WTC11 (cell line): Measurements from ENCODE around the gene CELF1.

ENCODE experiments used
- CTCF ChIP-seq: fragments of 200-600 bp; IDR thresholded peaks from 2 replicates; pipeline ENCODE4 v1.8.0; 2022; ENCODE audit warnings: antibody characterized with exemption
- HMGA2 ChIP-seq: fragments of 250-450 bp; sonication (Bioruptor Pico); IDR thresholded peaks from 2 replicates; pipeline ENCODE4 v1.4.0; 2021; ENCODE audit warnings: mild to moderate bottlenecking, moderate library complexity
- MYBL2 ChIP-seq: sonication (generic); formaldehyde crosslinking; IDR thresholded peaks from 2 replicates; pipeline ENCODE4 v1.8.1; 2023; ENCODE audit warnings: mild to moderate bottlenecking, moderate library complexity, missing genetic modification reagents
- ZNF423 ChIP-seq: fragments of 250-450 bp; sonication (Bioruptor Pico); IDR thresholded peaks from 2 replicates; pipeline ENCODE4 v2.1.2; 2022; ENCODE audit warnings: mild to moderate bottlenecking, moderate library complexity
- ZNF512 ChIP-seq: sonication (generic); formaldehyde crosslinking; IDR thresholded peaks from 2 replicates; pipeline ENCODE4 v1.8.1; 2022; ENCODE audit warnings: missing genetic modification reagents, borderline replicate concordance

- TF ChIP-seq MYBL2 (CRISPR knock-in tag) (no peak), CTCF (no peak), HMGA2 (CRISPR knock-in tag) (no peak), ZNF512 (CRISPR knock-in tag) (no peak), ZNF423 (CRISPR knock-in tag) (no peak)
These were observed 16.0 kb downstream of the CELF1 start for GRCh38 chr11:47536915-47537314.
